KMS-11 (cell line): ENCODE data around the gene CARNS1.

Experiments used
- H2AFZ ChIP-seq: fragments of 200-600 bp; sonication (generic); 2 replicates; pipeline ENCODE4 v1.6.1; 2016; ENCODE audit warnings: antibody characterized with exemption, mixed run types, low read depth
- H3K27ac ChIP-seq: fragments of 200-600 bp; sonication (generic); 2 replicates; pipeline ENCODE4 v1.6.1; 2016; ENCODE audit warnings: mild to moderate bottlenecking, mixed run types
- H3K27me3 ChIP-seq: fragments of 200-600 bp; sonication (generic); 2 replicates; pipeline ENCODE4 v1.6.1; 2017; ENCODE audit warnings: mild to moderate bottlenecking, low read depth, mixed run types, moderate library complexity; ENCODE audit not compliant: insufficient read depth
- H3K36me3 ChIP-seq: fragments of 200-600 bp; sonication (generic); 2 replicates; pipeline ENCODE4 v1.6.1; 2017; ENCODE audit warnings: mild to moderate bottlenecking, mixed run types; ENCODE audit not compliant: insufficient read depth
- H3K4me1 ChIP-seq: fragments of 200-600 bp; sonication (generic); 2 replicates; pipeline ENCODE4 v1.6.1; 2016; ENCODE audit warnings: mild to moderate bottlenecking, low read depth, mixed run types; ENCODE audit not compliant: poor library complexity, severe bottlenecking
- H3K4me2 ChIP-seq: fragments of 200-600 bp; sonication (generic); 2 replicates; pipeline ENCODE4 v1.7.0; 2016; ENCODE audit warnings: mild to moderate bottlenecking, mixed run types
- H3K4me3 ChIP-seq: fragments of 200-600 bp; sonication (generic); IDR thresholded peaks from 2 replicates; pipeline ENCODE4 v1.6.1; 2017; ENCODE audit warnings: low read depth, low read length, mixed read lengths; ENCODE audit not compliant: insufficient read depth
- H3K79me2 ChIP-seq: fragments of 200-600 bp; sonication (generic); 2 replicates; pipeline ENCODE4 v1.6.1; 2016; ENCODE audit warnings: low read depth, mixed run types; ENCODE audit not compliant: insufficient read depth
- H3K9ac ChIP-seq: fragments of 200-600 bp; sonication (generic); 2 replicates; pipeline ENCODE4 v1.6.1; 2016; ENCODE audit warnings: mild to moderate bottlenecking, mixed run types
- H4K20me1 ChIP-seq: fragments of 200-600 bp; sonication (generic); 2 replicates; pipeline ENCODE4 v1.6.1; 2016; ENCODE audit warnings: mild to moderate bottlenecking, mixed run types; ENCODE audit not compliant: insufficient read depth
- TF ChIP-seq, protein P1 (sequence below): fragments of 200-600 bp; sonication (generic); conservative IDR thresholded peaks from 2 replicates; pipeline ENCODE4 v1.6.1; 2017; ENCODE audit warnings: low read depth, mild to moderate bottlenecking, antibody characterized with exemption, low read length, moderate library complexity, mixed read lengths

CARNS1 gene

DNA sequence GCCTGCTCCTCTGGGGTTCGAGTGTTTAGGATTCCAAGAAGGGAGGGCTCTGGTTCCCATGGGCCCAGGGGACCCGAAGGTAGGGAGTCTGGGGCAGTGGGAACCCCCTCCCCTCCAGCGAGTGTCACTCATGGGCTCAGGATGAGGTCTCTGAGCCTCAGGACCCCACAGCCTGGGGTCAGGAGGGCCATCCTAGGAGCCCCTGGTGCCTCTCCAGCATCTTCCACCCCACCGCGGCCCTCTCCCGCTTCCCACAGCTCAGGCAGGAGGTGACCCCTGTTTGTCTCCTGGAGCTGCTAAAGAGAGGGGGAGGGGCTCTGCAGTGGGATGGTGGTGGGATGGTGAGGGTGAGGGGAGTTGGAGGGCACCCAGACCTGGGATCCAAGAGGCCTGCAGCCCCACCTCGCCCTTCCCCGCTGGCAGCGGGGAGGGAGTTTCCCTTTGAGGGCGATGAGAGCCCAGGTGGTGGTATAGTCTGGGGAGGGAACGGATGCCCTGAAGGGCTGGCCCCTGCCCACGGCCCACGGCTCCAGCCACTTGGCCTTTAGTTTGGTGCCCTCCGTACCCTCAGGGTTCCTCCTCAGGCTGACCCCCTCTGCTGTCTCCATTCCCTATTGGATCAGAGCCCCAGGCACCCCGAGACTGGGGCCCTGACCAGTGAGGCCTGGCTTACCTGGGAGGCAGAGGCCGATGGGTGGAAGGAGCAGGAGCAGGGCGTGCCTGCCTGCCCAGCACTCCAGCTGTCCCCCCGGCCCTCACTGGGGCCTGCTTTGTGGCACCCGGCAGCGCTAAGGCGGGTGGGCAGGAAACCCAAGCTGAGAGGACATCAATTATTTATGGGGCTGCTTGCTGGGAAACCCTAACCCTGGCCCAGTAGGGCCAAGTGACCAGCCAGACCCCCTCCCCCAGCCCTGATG lies 38.6 kb downstream of the CARNS1 start:
- 0 out of 2 replicates have a peak, but pooled peaks cover 4% of the 10 kb centered on the region for H3K27me3 ChIP-seq
- H3K4me3 ChIP-seq: no peak overlapping the region
- H3K4me1 ChIP-seq: no peaks in the 10 kb centered on the region
- H3K36me3 ChIP-seq: no peaks in the 10 kb centered on the region
- H3K9ac ChIP-seq: no peak overlapping the region
- H3K4me2 ChIP-seq: no peak overlapping the region
- TF ChIP-seq, protein P1, sequence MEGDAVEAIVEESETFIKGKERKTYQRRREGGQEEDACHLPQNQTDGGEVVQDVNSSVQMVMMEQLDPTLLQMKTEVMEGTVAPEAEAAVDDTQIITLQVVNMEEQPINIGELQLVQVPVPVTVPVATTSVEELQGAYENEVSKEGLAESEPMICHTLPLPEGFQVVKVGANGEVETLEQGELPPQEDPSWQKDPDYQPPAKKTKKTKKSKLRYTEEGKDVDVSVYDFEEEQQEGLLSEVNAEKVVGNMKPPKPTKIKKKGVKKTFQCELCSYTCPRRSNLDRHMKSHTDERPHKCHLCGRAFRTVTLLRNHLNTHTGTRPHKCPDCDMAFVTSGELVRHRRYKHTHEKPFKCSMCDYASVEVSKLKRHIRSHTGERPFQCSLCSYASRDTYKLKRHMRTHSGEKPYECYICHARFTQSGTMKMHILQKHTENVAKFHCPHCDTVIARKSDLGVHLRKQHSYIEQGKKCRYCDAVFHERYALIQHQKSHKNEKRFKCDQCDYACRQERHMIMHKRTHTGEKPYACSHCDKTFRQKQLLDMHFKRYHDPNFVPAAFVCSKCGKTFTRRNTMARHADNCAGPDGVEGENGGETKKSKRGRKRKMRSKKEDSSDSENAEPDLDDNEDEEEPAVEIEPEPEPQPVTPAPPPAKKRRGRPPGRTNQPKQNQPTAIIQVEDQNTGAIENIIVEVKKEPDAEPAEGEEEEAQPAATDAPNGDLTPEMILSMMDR: no peak
- no peaks in the 10 kb centered on the region for H3K79me2 ChIP-seq
- H2AFZ ChIP-seq: no peak overlapping the region
- H3K27ac ChIP-seq: no peak overlapping the region
- no peaks in the 10 kb centered on the region for H4K20me1 ChIP-seq

DNA sequence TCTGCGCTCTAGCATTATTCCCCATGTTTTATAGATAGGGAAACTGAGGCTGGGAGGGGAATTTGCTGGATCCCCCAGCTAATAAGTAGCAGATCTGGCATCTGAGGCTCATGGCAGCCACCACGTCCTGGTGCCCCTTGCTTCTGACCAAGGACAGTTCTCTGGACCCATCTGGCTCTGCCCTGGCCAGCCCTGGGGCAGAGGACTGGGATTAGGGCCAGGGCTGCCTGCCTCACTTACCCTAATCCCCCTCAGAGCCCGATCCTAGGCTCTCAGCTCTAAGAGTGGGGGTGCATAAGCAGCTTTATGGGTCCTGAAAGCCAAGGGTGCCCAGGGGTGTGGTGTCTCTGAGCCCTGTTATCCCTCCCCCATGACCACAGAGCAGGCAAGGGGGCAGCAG lies 39.6 kb downstream of the CARNS1 start, which contains the start of gene CABP4:
TSS of gene CABP4 (plus strand) at position 301 of the 400 bp plus-strand sequence. CDS start at position 371, 70 bp downstream.
- no peak within 1 kb of the TSS for H3K9ac ChIP-seq
- H4K20me1 ChIP-seq: no peaks in the 10 kb centered on the region
- no peaks in the 10 kb centered on the region for H3K4me1 ChIP-seq
- no peaks in the 10 kb centered on the region; the same call in 1 of the 2 replicates for H3K27me3 ChIP-seq
- no peak within 1 kb of the TSS for H2AFZ ChIP-seq
- H3K4me3 ChIP-seq: no peak within 1 kb of the TSS
- H3K79me2 ChIP-seq: no peaks in the 10 kb centered on the region
- TF ChIP-seq, protein P1: no peak
- H3K36me3 ChIP-seq: no peaks in the 10 kb centered on the region
- H3K4me2 ChIP-seq: no peak within 1 kb of the TSS
- H3K27ac ChIP-seq: no peak within 1 kb of the TSS

DNA sequence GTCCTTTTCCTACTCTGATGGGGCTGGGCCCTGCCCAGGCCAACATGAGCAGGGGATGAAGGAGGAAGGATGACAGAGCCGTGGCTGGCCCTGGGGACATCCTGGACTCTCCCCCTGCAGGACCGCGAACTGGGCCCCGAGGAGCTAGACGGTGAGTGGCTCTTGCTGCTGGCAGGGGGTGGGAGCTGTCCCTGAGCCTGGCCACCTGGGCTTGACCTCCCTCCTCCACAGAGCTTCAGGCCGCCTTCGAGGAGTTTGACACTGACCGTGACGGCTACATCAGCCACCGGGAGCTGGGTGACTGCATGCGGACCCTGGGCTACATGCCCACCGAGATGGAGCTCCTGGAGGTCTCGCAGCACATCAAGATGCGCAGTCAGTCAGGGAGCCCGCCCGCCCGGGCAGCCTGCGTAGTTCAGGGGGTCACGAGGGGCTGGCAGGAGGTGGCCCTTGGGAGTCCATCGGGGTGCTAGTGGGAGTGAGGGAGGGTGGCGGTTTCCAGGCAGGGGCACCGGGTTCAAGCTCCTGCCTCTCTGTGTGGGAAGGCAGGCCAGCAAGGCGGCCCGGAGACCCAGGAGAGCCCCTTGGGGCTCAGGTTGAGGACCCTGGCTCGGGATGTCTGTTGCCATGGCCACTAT lies 40.7 kb downstream of the CARNS1 start:
- no peaks in the 10 kb centered on the region for H3K79me2 ChIP-seq
- H3K4me1 ChIP-seq: no peaks in the 10 kb centered on the region
- no peaks in the 10 kb centered on the region for H4K20me1 ChIP-seq
- no peaks in the 10 kb centered on the region; the same call in 1 of the 2 replicates for H3K27me3 ChIP-seq
- H3K27ac ChIP-seq: no peak overlapping the region
- no peak overlapping the region for H3K4me3 ChIP-seq
- no peak overlapping the region for H3K9ac ChIP-seq
- no peaks in the 10 kb centered on the region for H3K36me3 ChIP-seq
- no peak overlapping the region for H3K4me2 ChIP-seq
- TF ChIP-seq, protein P1: no peak
- no peak overlapping the region for H2AFZ ChIP-seq

DNA sequence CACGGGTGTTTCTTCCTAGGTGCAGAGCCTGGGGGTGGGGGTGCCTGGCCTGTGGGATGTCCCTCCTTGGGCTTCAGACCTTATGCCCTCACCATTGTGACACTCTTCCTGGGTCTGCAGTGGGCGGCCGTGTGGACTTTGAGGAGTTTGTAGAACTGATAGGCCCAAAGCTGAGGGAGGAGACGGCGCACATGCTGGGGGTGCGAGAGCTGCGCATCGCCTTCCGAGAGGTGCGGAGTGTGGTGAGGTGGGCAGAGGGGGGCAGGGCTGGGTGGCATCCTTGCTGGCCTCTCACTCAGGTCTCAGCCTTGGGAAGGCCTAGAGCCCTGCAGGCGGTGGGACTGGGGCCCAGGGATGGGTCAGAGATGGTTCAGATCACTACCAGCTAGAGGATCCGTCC lies 42.0 kb downstream of the CARNS1 start:
- no peak overlapping the region for H3K4me2 ChIP-seq

More for the DNA sequence above, 42.0 kb downstream of the CARNS1 start:
- Histone ChIP-seq H4K20me1 (no peaks in the 10 kb centered on the region), H3K9ac (no peak overlapping the region), H3K27ac (no peak overlapping the region), H2AFZ (no peak overlapping the region), H3K4me1 (no peaks in the 10 kb centered on the region), H3K4me3 (no peak overlapping the region), H3K36me3 (no peaks in the 10 kb centered on the region), H3K79me2 (no peaks in the 10 kb centered on the region), H3K27me3 (no peaks in the 10 kb centered on the region; the same call in 1 of the 2 replicates)
- TF ChIP-seq, protein P1: no peak
